ENCODE measurements around the gene RIPPLY1.

RIPPLY1 gene

DNA sequence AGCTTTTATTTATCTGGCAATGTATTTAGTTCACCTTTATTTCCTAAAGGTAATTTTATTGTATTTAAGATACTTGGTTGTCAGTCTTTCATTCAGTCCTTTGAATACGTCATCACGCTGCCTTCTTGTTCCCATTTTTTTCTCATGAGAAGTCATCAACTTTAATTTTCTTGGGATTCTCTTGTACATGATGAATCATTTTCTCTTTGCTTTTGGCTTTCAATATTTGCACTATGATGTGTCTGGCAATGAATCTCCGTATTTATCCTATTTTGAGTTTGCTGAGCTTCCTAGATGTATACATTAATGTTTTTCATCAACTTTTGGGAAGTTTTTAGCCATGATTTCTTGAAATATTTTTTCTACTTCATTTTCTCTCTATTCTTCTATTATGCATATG is 45.5 kb upstream of the RIPPLY1 start:
- TF ChIP-seq, protein P1, sequence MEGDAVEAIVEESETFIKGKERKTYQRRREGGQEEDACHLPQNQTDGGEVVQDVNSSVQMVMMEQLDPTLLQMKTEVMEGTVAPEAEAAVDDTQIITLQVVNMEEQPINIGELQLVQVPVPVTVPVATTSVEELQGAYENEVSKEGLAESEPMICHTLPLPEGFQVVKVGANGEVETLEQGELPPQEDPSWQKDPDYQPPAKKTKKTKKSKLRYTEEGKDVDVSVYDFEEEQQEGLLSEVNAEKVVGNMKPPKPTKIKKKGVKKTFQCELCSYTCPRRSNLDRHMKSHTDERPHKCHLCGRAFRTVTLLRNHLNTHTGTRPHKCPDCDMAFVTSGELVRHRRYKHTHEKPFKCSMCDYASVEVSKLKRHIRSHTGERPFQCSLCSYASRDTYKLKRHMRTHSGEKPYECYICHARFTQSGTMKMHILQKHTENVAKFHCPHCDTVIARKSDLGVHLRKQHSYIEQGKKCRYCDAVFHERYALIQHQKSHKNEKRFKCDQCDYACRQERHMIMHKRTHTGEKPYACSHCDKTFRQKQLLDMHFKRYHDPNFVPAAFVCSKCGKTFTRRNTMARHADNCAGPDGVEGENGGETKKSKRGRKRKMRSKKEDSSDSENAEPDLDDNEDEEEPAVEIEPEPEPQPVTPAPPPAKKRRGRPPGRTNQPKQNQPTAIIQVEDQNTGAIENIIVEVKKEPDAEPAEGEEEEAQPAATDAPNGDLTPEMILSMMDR (IDR thresholded peaks at IDR 0.05; ENCODE audit: low read depth, low read length), result no peak
- in situ Hi-C loops (cut with HindIII; ENCODE audit: low sequenced_read_pairs), result no loop called here
- DNase-seq (ENCODE audit: low read depth, low spot score), result no peak
- no peak overlapping the region for H3K4me3 ChIP-seq (ENCODE audit: low read depth, low read length)

DNA sequence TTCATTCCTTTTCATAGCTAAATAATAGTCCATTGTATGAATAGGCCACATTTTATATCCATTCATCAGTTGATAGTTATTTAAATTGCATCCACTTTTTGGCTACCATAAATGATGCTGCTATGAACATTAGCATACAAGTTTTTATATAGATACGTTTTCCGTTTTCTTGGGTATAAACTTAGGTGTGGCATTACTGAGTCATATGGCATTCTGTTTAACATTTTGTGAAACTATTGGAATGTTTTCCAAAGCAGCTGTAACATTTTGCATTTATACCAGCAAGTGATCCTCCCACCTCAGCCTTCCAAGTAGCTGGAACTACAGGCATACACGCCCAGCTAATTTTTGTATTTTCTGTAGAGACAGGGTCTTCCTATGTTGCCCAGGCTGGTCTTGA is 43.3 kb upstream of the RIPPLY1 start:
- in situ Hi-C loops (cut with HindIII; ENCODE audit: low sequenced_read_pairs), result no loop called here
- DNase-seq (ENCODE audit: low read depth, low spot score), result no peak
- no peak overlapping the region for H3K4me3 ChIP-seq (ENCODE audit: low read depth, low read length)
- TF ChIP-seq, protein P1 (IDR thresholded peaks at IDR 0.05; ENCODE audit: low read depth, low read length), result no peak

DNA sequence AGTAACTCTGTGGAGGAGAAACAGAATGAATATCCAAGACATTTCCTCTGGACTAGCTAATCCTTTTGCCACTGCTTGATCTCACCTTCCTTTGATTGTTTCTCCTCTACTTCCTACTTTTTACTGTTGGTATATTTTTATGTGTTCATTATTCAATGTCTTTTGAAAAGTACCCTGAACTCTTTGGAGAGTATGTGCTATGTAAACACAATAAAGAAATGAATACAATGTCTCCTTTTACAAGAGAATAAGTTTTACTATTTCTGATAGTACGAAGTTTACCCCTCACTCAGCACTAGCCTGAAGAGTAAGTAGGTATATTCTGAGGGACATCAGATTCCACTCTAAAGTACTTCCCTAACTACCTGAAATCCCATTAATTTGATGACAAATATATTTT is 36.9 kb upstream of the RIPPLY1 start:
- DNase-seq (ENCODE audit: low read depth, low spot score), result no peak
- in situ Hi-C loops (cut with HindIII; ENCODE audit: low sequenced_read_pairs), result no loop called here
- no peak overlapping the region for H3K4me3 ChIP-seq (ENCODE audit: low read depth, low read length)
- TF ChIP-seq, protein P1 (IDR thresholded peaks at IDR 0.05; ENCODE audit: low read depth, low read length), result no peak

DNA sequence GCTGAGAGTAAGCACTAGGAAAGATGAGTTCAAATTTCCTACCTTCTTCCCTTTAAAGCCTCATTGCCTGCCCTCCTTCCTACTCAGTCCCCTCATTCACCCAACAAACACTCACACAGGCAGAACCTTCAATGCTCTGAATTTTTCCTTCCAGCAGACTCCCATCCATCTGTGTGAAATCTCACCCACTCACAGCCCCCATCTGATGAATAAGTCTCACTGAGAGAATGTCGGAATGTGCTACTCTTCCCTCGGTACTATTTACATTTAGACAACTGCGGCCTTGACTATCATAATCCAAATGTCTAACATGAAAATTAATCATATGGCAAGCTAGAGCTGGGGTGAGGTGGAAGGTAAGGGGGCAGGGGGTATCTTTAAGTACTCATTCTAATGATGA is 36.4 kb upstream of the RIPPLY1 start:
- TF ChIP-seq, protein P1 (IDR thresholded peaks at IDR 0.05; ENCODE audit: low read depth, low read length), result no peak

DNA sequence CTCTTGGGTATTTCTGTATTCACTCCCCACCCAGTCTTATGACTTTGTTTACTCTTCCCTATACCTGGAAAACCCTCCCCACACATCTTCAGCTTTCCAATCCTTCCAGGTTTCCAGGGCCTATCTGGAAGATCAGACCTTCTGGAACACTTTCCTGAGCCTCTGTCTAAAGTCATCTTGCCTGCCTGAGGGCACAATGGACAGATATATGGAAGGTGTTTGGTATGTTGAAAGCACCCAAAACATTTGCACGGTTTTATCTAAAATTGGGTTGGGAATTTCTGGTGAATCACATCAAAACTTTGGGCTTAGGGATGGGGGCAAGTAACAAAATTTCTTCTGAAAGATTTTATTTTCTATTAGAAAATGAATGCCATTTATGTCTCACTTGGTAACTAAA is 33.1 kb upstream of the RIPPLY1 start:
- TF ChIP-seq, protein P1 (IDR thresholded peaks at IDR 0.05; ENCODE audit: low read depth, low read length), result no peak
- no peak for DNase-seq (ENCODE audit: low read depth, low spot score)
- H3K4me3 ChIP-seq (ENCODE audit: low read depth, low read length), result no peak overlapping the region
- in situ Hi-C loops (cut with HindIII; ENCODE audit: low sequenced_read_pairs), result no loop called here

More for the DNA sequence above, 36.4 kb upstream of the RIPPLY1 start:
- in situ Hi-C loops (cut with HindIII; ENCODE audit: low sequenced_read_pairs), result no loop called here
- H3K4me3 ChIP-seq (ENCODE audit: low read depth, low read length), result no peak overlapping the region
- no peak for DNase-seq (ENCODE audit: low read depth, low spot score)

DNA sequence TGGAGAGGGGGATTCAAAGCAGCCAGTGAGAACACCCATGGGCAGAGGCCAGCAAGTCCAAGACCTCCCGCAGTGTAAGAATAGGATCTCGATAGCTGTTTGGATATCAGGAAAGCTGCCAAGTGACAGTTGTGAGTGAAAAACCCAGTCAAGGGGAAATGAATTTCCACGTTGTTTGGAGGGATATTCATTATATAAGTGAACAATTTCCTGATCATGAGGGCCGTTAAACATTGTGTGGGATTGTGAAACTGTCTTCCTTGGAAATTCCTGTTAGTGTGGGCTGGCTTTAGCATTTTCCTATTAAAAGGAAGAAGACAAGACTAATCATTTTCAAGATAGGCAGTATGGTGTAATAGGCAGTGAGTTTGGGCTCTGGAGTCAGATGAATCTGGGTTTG is 32.0 kb upstream of the RIPPLY1 start:
- H3K4me3 ChIP-seq (ENCODE audit: low read depth, low read length), result no peak overlapping the region
- TF ChIP-seq, protein P1 (IDR thresholded peaks at IDR 0.05; ENCODE audit: low read depth, low read length), result no peak
- no peak for DNase-seq (ENCODE audit: low read depth, low spot score)
- in situ Hi-C loops (cut with HindIII; ENCODE audit: low sequenced_read_pairs), result no loop called here

DNA sequence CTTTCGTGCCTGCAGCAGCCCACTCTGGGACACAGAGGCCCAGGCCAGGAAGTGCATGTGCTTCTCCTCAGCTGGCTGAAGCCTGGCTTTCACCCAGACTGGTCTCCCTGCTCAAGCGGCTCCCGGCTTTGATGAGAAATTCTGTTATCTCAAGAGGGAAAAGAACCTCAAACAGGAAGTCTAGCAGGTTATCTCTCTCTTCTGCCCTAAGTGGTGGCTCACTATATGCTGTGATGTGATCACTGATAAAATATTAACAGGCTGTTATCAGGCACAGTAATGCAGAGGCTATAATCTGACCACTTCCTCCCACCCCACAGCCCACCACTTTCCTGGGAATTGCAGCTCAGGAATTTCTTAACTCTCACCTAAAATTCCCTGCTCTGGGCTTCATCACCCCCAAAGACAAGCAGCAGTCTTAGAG is 30.4 kb upstream of the RIPPLY1 start:
- DNase-seq (ENCODE audit: low read depth, low spot score), result no peak
- TF ChIP-seq, protein P1 (IDR thresholded peaks at IDR 0.05; ENCODE audit: low read depth, low read length), result no peak
- H3K4me3 ChIP-seq (ENCODE audit: low read depth, low read length), result no peak overlapping the region
- in situ Hi-C loops (cut with HindIII; ENCODE audit: low sequenced_read_pairs), result no loop called here
